Sigmoid colon (tissue), 7 donors: ENCODE measurements around the gene DCC. TPM values are rescaled to one million over a fixed set of nuclear protein-coding genes. Genes with fewer than 3 reads are reported as not detected.

Experiments used
- DNase-seq: peaks from one replicate; pipeline ENCODE4 v3.0.0-alpha.2; 2019
- H3K27ac ChIP-seq, 4 donors: fragments of 200-600 bp; sonication (generic); one replicate each; pipeline ENCODE4 v1.5.1; 2016 to 2019; ENCODE audit warnings: mild to moderate bottlenecking in 1 of 4
- H3K27me3 ChIP-seq, 3 donors: fragments of 200-600 bp; sonication (generic); one replicate each; pipeline ENCODE4 v1.5.1; 2019; ENCODE audit warnings: mild to moderate bottlenecking in 1 of 3
- H3K36me3 ChIP-seq, 4 donors: fragments of 200-600 bp; sonication (generic); one replicate each; pipeline ENCODE4 v1.5.1; 2016 to 2019
- H3K4me1 ChIP-seq, 4 donors: fragments of 200-600 bp; sonication (generic); one replicate each; pipeline ENCODE4 v1.5.1; 2017 to 2019
- H3K4me3 ChIP-seq, 4 donors: fragments of 200-600 bp; sonication (generic); one replicate each; pipeline ENCODE4 v1.5.1; 2017 to 2019; ENCODE audit warnings: mild to moderate bottlenecking in 2 of 4, moderate library complexity in 1 of 4
- H3K9me3 ChIP-seq, 4 donors: fragments of 200-600 bp in 3 of 4; sonication (generic) in 3 of 4; one replicate each; pipeline versions ENCODE4 v1.5.1 to v1.6.1; 2013 to 2019
- CTCF ChIP-seq, 4 experiments: fragments of 450-650 bp in 3 of 4; fragments of 200-600 bp in 1 of 4; IDR thresholded peaks; one replicate each; pipeline ENCODE4 v1.5.1; 2016 to 2019; ENCODE audit warnings: antibody characterized with exemption in 4 of 4, mild to moderate bottlenecking in 3 of 4, moderate library complexity in 2 of 4
- EP300 ChIP-seq, 4 donors: sonication (generic); formaldehyde crosslinking; IDR thresholded peaks; one replicate each; pipeline ENCODE4 v1.6.1; 2017; ENCODE audit warnings: antibody characterized with exemption in 4 of 4
- POLR2A ChIP-seq, 2 donors: fragments of 450-650 bp; IDR thresholded peaks; one replicate each; pipeline ENCODE4 v1.6.1; 2016; ENCODE audit warnings: antibody characterized with exemption in 2 of 2, mild to moderate bottlenecking in 2 of 2, moderate library complexity in 2 of 2
- POLR2AphosphoS5 ChIP-seq, 4 donors: sonication (generic); formaldehyde crosslinking; IDR thresholded peaks; one replicate each; pipeline ENCODE4 v1.6.1; 2017; ENCODE audit warnings: antibody characterized with exemption in 4 of 4
- WGBS, 2 donors: extraction: QIAGEN DNeasy Blood & Tissue Kit; methylation state at CpG; one replicate each; pipeline ENCODE4 v1.1.7; 2013; 5-methylcytosine and 5-hydroxymethylcytosine counted together
- intact Hi-C: fragments of 100-400 bp; cut with DNase I; formaldehyde crosslinking; loops from one replicate; pipeline ENCODE4 v1.15.1; 2023
- polyA plus RNA-seq, 3 donors: library from polyadenylated mRNA; stranded (reverse); fragments of 200-250 nt; gene quantifications; one replicate each; pipeline ENCODE4 v1.2.3, GENCODE V29; 2013
- total RNA-seq, 4 donors: library from RNA; depleted of rRNA; stranded (reverse); fragments of >200 nt; gene quantifications; one replicate each; pipeline ENCODE4 v1.1.0, GENCODE V29; 2016
- donor health status: healthy with polysubstance abuse.
- donor health status: Bipolar disorder and iron deficiency.
- donor health status: healthy.

Gene DCC
- total and polyA plus RNA-seq, 7 donors, result 0.04 to 0.83 (median 0.36) TPM; not detected in 2

GRCh38 chr18:52319424-52319983 lies 20.5 kb upstream of the DCC start:
- Histone ChIP-seq H3K27me3 (no peaks in the 10 kb centered on the region), H3K9me3 (no peaks in the 10 kb centered on the region), H3K27ac (no peak overlapping the region), H3K36me3 (no peaks in the 10 kb centered on the region), H3K4me1 (no peaks in the 10 kb centered on the region), H3K4me3 (no peak overlapping the region)
- intact Hi-C loops, result no loop called here
- 80 to 83% methylated on average over 6 of the region's 6 CpGs for WGBS, 2 donors
- no peak for DNase-seq
- TF ChIP-seq POLR2A (IDR thresholded peaks at IDR 0.05) (no peak), CTCF (IDR thresholded peaks at IDR 0.05) (no peak), EP300 (IDR thresholded peaks at IDR 0.05) (no peak), POLR2AphosphoS5 (IDR thresholded peaks at IDR 0.05) (no peak)

DNA sequence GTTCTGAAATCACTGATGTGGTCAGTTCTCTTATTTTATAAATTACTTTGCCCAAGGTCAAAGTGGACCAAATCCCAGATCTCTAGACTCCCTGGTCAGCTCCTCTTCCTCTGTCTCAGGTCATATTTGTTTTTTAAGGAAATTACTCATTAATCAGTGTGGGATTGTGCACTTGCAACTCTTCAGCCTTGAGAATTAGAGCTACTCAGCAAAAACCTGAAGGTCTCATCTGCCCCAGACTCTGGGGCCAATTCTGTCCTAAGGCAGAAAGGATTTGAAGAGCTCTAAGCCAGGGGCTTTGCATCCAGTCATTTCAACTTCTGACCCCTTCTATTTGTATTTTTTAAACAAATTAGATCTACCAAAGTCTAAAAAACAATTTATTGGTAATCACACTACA lies 17.7 kb upstream of the DCC start:
- Histone ChIP-seq H3K27ac (no peak overlapping the region), H3K27me3 (no peaks in the 10 kb centered on the region), H3K4me1 (no peaks in the 10 kb centered on the region), H3K4me3 (no peak overlapping the region), H3K9me3 (no peaks in the 10 kb centered on the region), H3K36me3 (no peaks in the 10 kb centered on the region)
- intact Hi-C loops, result no loop called here
- no peak for TF ChIP-seq POLR2A (IDR thresholded peaks at IDR 0.05)
- no peak for TF ChIP-seq POLR2AphosphoS5 (IDR thresholded peaks at IDR 0.05)
- no peak for TF ChIP-seq EP300 (IDR thresholded peaks at IDR 0.05)
- TF ChIP-seq CTCF (IDR thresholded peaks at IDR 0.05), result no peak
- no peak for DNase-seq

- Histone ChIP-seq H3K4me1 (no peaks in the 10 kb centered on the region), H3K4me3 (no peak overlapping the region), H3K36me3 (no peaks in the 10 kb centered on the region), H3K9me3 (no peaks in the 10 kb centered on the region), H3K27me3 (no peaks in the 10 kb centered on the region), H3K27ac (no peak overlapping the region)
- intact Hi-C loops, result no loop called here
- 28 to 55% methylated on average over 2 of the region's 2 CpGs for WGBS, 2 donors
- TF ChIP-seq CTCF (IDR thresholded peaks at IDR 0.05), result no peak
- TF ChIP-seq POLR2AphosphoS5 (IDR thresholded peaks at IDR 0.05), result no peak
- no peak for TF ChIP-seq POLR2A (IDR thresholded peaks at IDR 0.05)
- TF ChIP-seq EP300 (IDR thresholded peaks at IDR 0.05), result no peak
- DNase-seq, result no peak
Measured at GRCh38 chr18:52323802-52324201, 16.2 kb upstream of the DCC start.

DNA sequence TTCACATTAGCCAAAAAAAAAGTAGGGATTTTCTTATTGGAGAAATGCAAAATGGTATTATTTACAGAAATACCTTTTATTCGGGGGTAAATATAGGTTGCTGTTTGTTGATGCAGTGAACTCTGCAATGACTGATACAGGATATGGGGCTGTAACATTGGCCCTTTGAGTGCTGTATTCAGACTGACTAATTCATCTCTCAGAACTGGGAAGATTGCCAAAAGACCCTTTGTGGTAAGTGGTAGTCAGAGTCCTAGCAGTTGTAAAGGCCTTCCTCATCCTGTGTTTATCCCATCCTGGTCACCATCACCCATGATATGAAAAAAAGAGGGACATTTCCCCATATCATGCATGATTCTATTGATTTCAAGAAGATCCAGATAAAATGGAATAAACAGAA lies 14.0 kb upstream of the DCC start:
- intact Hi-C loops, result no loop called here
- Histone ChIP-seq H3K4me3 (no peak overlapping the region), H3K27me3 (no peaks in the 10 kb centered on the region), H3K9me3 (no peaks in the 10 kb centered on the region), H3K36me3 (no peaks in the 10 kb centered on the region), H3K27ac (no peak overlapping the region), H3K4me1 (no peaks in the 10 kb centered on the region)
- no peak for TF ChIP-seq POLR2A (IDR thresholded peaks at IDR 0.05)
- TF ChIP-seq POLR2AphosphoS5 (IDR thresholded peaks at IDR 0.05), result no peak
- no peak for TF ChIP-seq CTCF (IDR thresholded peaks at IDR 0.05)
- TF ChIP-seq EP300 (IDR thresholded peaks at IDR 0.05), result no peak
- WGBS, 2 donors, result 73 to 74% methylated on average over 1 of the region's 1 CpG
- no peak for DNase-seq

DNA sequence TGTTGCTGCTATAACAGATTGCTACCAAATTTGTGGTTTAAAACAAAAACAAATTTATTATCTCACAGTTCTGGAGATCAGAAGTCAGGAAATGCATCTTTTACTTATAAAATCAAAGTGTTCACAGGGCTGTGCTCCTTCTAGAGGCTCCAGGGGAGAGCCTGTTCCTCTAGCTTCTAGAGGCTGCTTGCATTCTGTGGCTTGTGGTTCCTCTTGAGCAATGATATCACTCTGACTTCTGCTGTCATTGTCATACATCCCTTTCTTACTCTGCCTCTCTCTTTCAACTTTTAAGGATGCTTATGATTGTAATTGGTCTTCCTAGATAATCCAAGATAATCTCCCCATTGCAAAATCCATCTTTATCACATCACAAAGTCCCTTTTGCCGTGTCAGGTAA lies 6.1 kb upstream of the DCC start:
- H3K4me1 ChIP-seq, result peaks cover 0 to 6% (median 0%) of the 10 kb centered on the region in 4 donors
- no peaks in the 10 kb centered on the region for H3K36me3 ChIP-seq
- no peak overlapping the region for H3K4me3 ChIP-seq
- H3K9me3 ChIP-seq, result no peaks in the 10 kb centered on the region
- no peak overlapping the region for H3K27ac ChIP-seq
- no peak for DNase-seq
- no peak for TF ChIP-seq CTCF (IDR thresholded peaks at IDR 0.05)
- TF ChIP-seq EP300 (IDR thresholded peaks at IDR 0.05), result no peak
- no peak for TF ChIP-seq POLR2A (IDR thresholded peaks at IDR 0.05)
- TF ChIP-seq POLR2AphosphoS5 (IDR thresholded peaks at IDR 0.05), result no peak
- WGBS, 2 donors, result 62 to 71% methylated on average over 1 of the region's 1 CpG
- peaks cover 0 to 21% (median 4%) of the 10 kb centered on the region in 3 donors for H3K27me3 ChIP-seq
- intact Hi-C loops, result no loop called here
